ENCODE measurements around the gene CBLC. TPM values are rescaled to one million over a fixed set of nuclear protein-coding genes. Genes with fewer than 3 reads are reported as not detected.

CBLC gene
- total RNA-seq, 1 experiment from 2014 or later, result 15.9 TPM

- H3K27me3 Mint-ChIP-seq (ENCODE audit: low read depth), result peaks cover 57% of the 10 kb centered on the region
- DNase-seq, result no peak
- H3K4me2 ChIP-seq (ENCODE audit: insufficient read depth, insufficient read length, low read length), result no peak overlapping the region
These were observed 35.2 kb upstream of the CBLC start for GRCh38 chr19:44742330-44743061.

More at GRCh38 chr19:44742330-44743061, 35.2 kb upstream of the CBLC start:
- Mint-ChIP-seq H3K27ac (no peak overlapping the region), H3K9me3 (no peaks in the 10 kb centered on the region; a peak in 1 of 5 replicates), H3K4me3 (no peak overlapping the region), H3K4me1 (peaks cover 4 to 29% of the 10 kb centered on the region in 2 experiments), H3K36me3 (ENCODE audit: insufficient read depth in 1 of 3, low read depth in 3 of 3) (no peaks in the 10 kb centered on the region; a peak in 1 of 7 replicates)
- no peak overlapping the region for H2AK5ac ChIP-seq (ENCODE audit: insufficient read length, low read length)
- no peak overlapping the region for H3K14ac ChIP-seq (ENCODE audit: insufficient read depth, low read length)
- no CpG with 5 or more reads among the region's 20 CpGs for WGBS (ENCODE audit: extremely low coverage, insufficient read length, low lambda C conversion rate)
- no peak overlapping the region for H2AFZ ChIP-seq (ENCODE audit: low read length)
- H3K56ac ChIP-seq (ENCODE audit: insufficient read length, low read depth, low read length), result no peak overlapping the region
- no peak overlapping the region for H3K27ac ChIP-seq (ENCODE audit: insufficient read length, low read depth, low read length)
- H3K9ac ChIP-seq (ENCODE audit: extremely low read depth, insufficient read length, low read length), result no peak overlapping the region
- H3T11ph ChIP-seq (ENCODE audit: low read length), result no peak overlapping the region
- no peaks in the 10 kb centered on the region for H3K23me2 ChIP-seq (ENCODE audit: insufficient read length, low read depth, low read length, poor library complexity, severe bottlenecking)
- no peak overlapping the region for H4K91ac ChIP-seq (ENCODE audit: insufficient read length, low read depth, low read length)
- H3K4ac ChIP-seq (ENCODE audit: low read depth, low read length), result no peak overlapping the region
- H3K4me1 ChIP-seq (ENCODE audit: insufficient read depth, low read length), result no peaks in the 10 kb centered on the region; the same call in 1 of the 2 replicates
- no peak for TF ChIP-seq CTCF (conservative IDR thresholded peaks at IDR 0.05)
- H3K18ac ChIP-seq (ENCODE audit: insufficient read length, low read depth, low read length), result no peak overlapping the region
- H4K5ac ChIP-seq (ENCODE audit: insufficient read length, low read depth, low read length), result no peak overlapping the region
- H3K79me1 ChIP-seq (ENCODE audit: insufficient read depth, low read depth, low read length, poor library complexity, severe bottlenecking), result no peaks in the 10 kb centered on the region
- peaks cover 17% of the 10 kb centered on the region; the same call in 1 of the 2 replicates for H3K27me3 ChIP-seq (ENCODE audit: insufficient read depth, low read length)
- no peak overlapping the region for H2BK120ac ChIP-seq (ENCODE audit: low read depth, low read length, poor library complexity, severe bottlenecking)
- no peak overlapping the region for H4K8ac ChIP-seq (replicated peaks; ENCODE audit: insufficient read length, low read depth, low read length)
- no peaks in the 10 kb centered on the region for H3K9me3 ChIP-seq (ENCODE audit: control insufficient read depth, low read depth, low read length)
- no peak overlapping the region for H2BK15ac ChIP-seq (ENCODE audit: low read depth, low read length)
- no peak overlapping the region for H2BK20ac ChIP-seq (ENCODE audit: low read depth, low read length, poor library complexity, severe bottlenecking)
- no peaks in the 10 kb centered on the region for H3K79me2 ChIP-seq (ENCODE audit: insufficient read depth, low read length)
- no peak overlapping the region for H3K23ac ChIP-seq (ENCODE audit: insufficient read length, low read depth, low read length)
- no peak overlapping the region for H2BK12ac ChIP-seq (ENCODE audit: insufficient read length, low read depth, low read length)
- no peaks in the 10 kb centered on the region for H4K20me1 ChIP-seq (ENCODE audit: control insufficient read depth, insufficient read depth, insufficient read length)
- no peak overlapping the region for H2BK5ac ChIP-seq (ENCODE audit: insufficient read length, low read length)
